Activated gamma-delta T cell (primary cell): ENCODE data around the gene PSMC3IP.
"Not testable (repeated sequence)": the region's sequence is repeated elsewhere in the genome, so short reads cannot be mapped to it uniquely, and the experiment has no call there.

Experiments used
- DNase-seq: peaks from one replicate; lab custom pipeline; 2025; lab: John Stamatoyannopoulos, UW
- total RNA-seq, 2 donors: gene quantifications; one replicate each; lab custom pipeline; 2026; lab: John Stamatoyannopoulos, UW

Gene PSMC3IP
- total RNA-seq = 3.4 to 5.2 reads per million in 2 donors

- DNase-seq = peak; percentile 81
These were observed at the start of gene PSMC3IP for GRCh38 chr17:42577532-42578281. PSMC3IP (minus strand) TSS chr17:42577729; CDS start chr17:42577686, 43 bp downstream.

GRCh38 chr17:42623732-42624596 lies 46.4 kb upstream of the PSMC3IP start:
- no peak for DNase-seq

GRCh38 chr17:42623271-42623670 lies 45.7 kb upstream of the PSMC3IP start:
- DNase-seq = no peak

GRCh38 chr17:42621987-42622386 lies 44.5 kb upstream of the PSMC3IP start:
- DNase-seq = not testable (repeated sequence)

- no peak for DNase-seq
These were observed 41.1 kb upstream of the PSMC3IP start for GRCh38 chr17:42618442-42619150.

- no peak for DNase-seq
These were observed 40.5 kb upstream of the PSMC3IP start for GRCh38 chr17:42617956-42618431.

- no peak for DNase-seq
These were observed 36.3 kb upstream of the PSMC3IP start for GRCh38 chr17:42613699-42614295.

- DNase-seq = no peak
These were observed 34.5 kb upstream of the PSMC3IP start for GRCh38 chr17:42612013-42612412.

- DNase-seq = not testable (repeated sequence)
These were observed 32.6 kb upstream of the PSMC3IP start for GRCh38 chr17:42609814-42610801.

GRCh38 chr17:42609182-42609813 lies 31.8 kb upstream of the PSMC3IP start, which contains the start of the genes RETREG3 and TUBG1:
RETREG3 (minus strand) TSS chr17:42609374; CDS start chr17:42609324, 50 bp downstream.
TUBG1 (plus strand) TSS chr17:42609683; CDS start chr17:42609738, 55 bp downstream.
- peak; percentile 100 for DNase-seq

GRCh38 chr17:42608305-42609181 lies 31.0 kb upstream of the PSMC3IP start:
- DNase-seq = no peak

- DNase-seq = no peak
These were observed 30.2 kb upstream of the PSMC3IP start for GRCh38 chr17:42607769-42608168.

GRCh38 chr17:42603318-42603717 lies 25.8 kb upstream of the PSMC3IP start:
- DNase-seq = no peak

GRCh38 chr17:42598905-42599304 lies 21.4 kb upstream of the PSMC3IP start:
- DNase-seq = no peak

- no peak for DNase-seq
These were observed 18.9 kb upstream of the PSMC3IP start for GRCh38 chr17:42596386-42596785.

- DNase-seq = no peak
These were observed 13.9 kb upstream of the PSMC3IP start for GRCh38 chr17:42591411-42591810.

GRCh38 chr17:42590886-42591285 lies 13.4 kb upstream of the PSMC3IP start:
- no peak for DNase-seq

- DNase-seq = no peak
These were observed 9.1 kb upstream of the PSMC3IP start for GRCh38 chr17:42586514-42587230.
